Stimulated activated naive B cell treated with anti-CD40 and anti-IgM and Interleukin-4, amounts not matched to agents 10 μg/mL and 1 μg/mL and 100 μg/mL, for 72 hours (primary cell): ENCODE results near the gene PRR11.
"Not testable (repeated sequence)": the region's sequence is repeated elsewhere in the genome, so short reads cannot be mapped to it uniquely, and the experiment has no call there.

Source experiments
- ATAC-seq, 2 donors: fragments of 150-1000 bp; cut with Tn5 transposase; replicated peaks; 2 replicates each; pipeline ENCODE4 v1.10.0; 2021; ENCODE audit warnings: moderate library complexity in 1 of 2
- DNase-seq: peaks from one replicate; pipeline ENCODE4 v3.0.0; 2021
- H3K27ac Mint-ChIP-seq: one replicate; pipeline ENCODE4 v1.8.0; 2022; ENCODE audit warnings: mild to moderate bottlenecking, mixed read lengths
- H3K27me3 Mint-ChIP-seq, 2 donors: one replicate each; pipeline ENCODE4 v1.8.0; 2022; ENCODE audit warnings: mixed read lengths in 2 of 2
- H3K36me3 Mint-ChIP-seq, 2 donors: one replicate each; pipeline ENCODE4 v1.8.0; 2022; ENCODE audit warnings: mixed read lengths in 2 of 2, mild to moderate bottlenecking in 1 of 2
- H3K4me1 Mint-ChIP-seq, 2 donors: one replicate each; pipeline ENCODE4 v1.8.0; 2022; ENCODE audit warnings: mixed read lengths in 2 of 2, mild to moderate bottlenecking in 1 of 2
- H3K4me3 Mint-ChIP-seq, 2 donors: one replicate each; pipeline ENCODE4 v1.8.0; 2022; ENCODE audit warnings: mild to moderate bottlenecking in 2 of 2, mixed read lengths in 2 of 2, moderate library complexity in 1 of 2
- H3K9me3 Mint-ChIP-seq, 2 donors: one replicate each; pipeline ENCODE4 v1.8.0; 2022; ENCODE audit warnings: mixed read lengths in 2 of 2, mild to moderate bottlenecking in 1 of 2

The PRR11 gene

GRCh38 chr17:59219992-59220327, 64.4 kb downstream of the PRR11 start:
- H3K27ac Mint-ChIP-seq: peak overlapping the region; percentile 94
- H3K27me3 Mint-ChIP-seq: no peaks in the 10 kb centered on the region
- DNase-seq (no peak), ATAC-seq (no peak)
- H3K4me1 Mint-ChIP-seq: peaks cover 5 to 11% of the 10 kb centered on the region in 2 donors
- H3K9me3 Mint-ChIP-seq: no peaks in the 10 kb centered on the region
- peaks cover 0 to 4% of the 10 kb centered on the region in 2 donors for H3K36me3 Mint-ChIP-seq
- H3K4me3 Mint-ChIP-seq: peak overlapping the region; percentile 93 to 99

- no peaks in the 10 kb centered on the region for H3K9me3 Mint-ChIP-seq
- DNase-seq: peak; percentile 95
- no peaks in the 10 kb centered on the region for H3K27me3 Mint-ChIP-seq
- peak within 1 kb of the TSS; percentile 94 for H3K27ac Mint-ChIP-seq
- peak within 1 kb of the TSS; percentile 93 to 99 for H3K4me3 Mint-ChIP-seq
- peaks cover 0 to 4% of the 10 kb centered on the region in 2 donors for H3K36me3 Mint-ChIP-seq
- ATAC-seq: peak; percentile 99
- peaks cover 5 to 11% of the 10 kb centered on the region in 2 donors for H3K4me1 Mint-ChIP-seq
These were observed 65.0 kb downstream of the PRR11 start, which contains the start of gene GDPD1 for GRCh38 chr17:59220328-59221158. GDPD1 (plus strand) TSS chr17:59220511; CDS start chr17:59220610, 99 bp downstream.

- Mint-ChIP-seq H3K4me3 (peak overlapping the region; percentile 93 to 99), H3K9me3 (no peaks in the 10 kb centered on the region), H3K4me1 (peaks cover 5 to 11% of the 10 kb centered on the region in 2 donors), H3K36me3 (peaks cover 0 to 3% of the 10 kb centered on the region in 2 donors), H3K27me3 (no peaks in the 10 kb centered on the region), H3K27ac (peak overlapping the region; percentile 94)
- no peak for DNase-seq
- ATAC-seq: no peak
These were observed 65.8 kb downstream of the PRR11 start for GRCh38 chr17:59221159-59221847.

- ATAC-seq: no peak
These were observed 68.3 kb downstream of the PRR11 start for GRCh38 chr17:59223813-59224212.

GRCh38 chr17:59228588-59228987, 73.0 kb downstream of the PRR11 start:
- not testable (repeated sequence) for H3K9me3 Mint-ChIP-seq, H3K27me3 Mint-ChIP-seq, H3K4me3 Mint-ChIP-seq, DNase-seq, H3K36me3 Mint-ChIP-seq, ATAC-seq, H3K4me1 Mint-ChIP-seq, H3K27ac Mint-ChIP-seq

More at GRCh38 chr17:59223813-59224212, 68.3 kb downstream of the PRR11 start:
- Mint-ChIP-seq H3K4me3 (no peak overlapping the region), H3K9me3 (no peaks in the 10 kb centered on the region), H3K27ac (no peak overlapping the region), H3K4me1 (peaks cover 5 to 11% of the 10 kb centered on the region in 2 donors), H3K36me3 (peaks cover 0 to 3% of the 10 kb centered on the region in 2 donors), H3K27me3 (no peaks in the 10 kb centered on the region)
- DNase-seq: no peak

GRCh38 chr17:59230764-59231163, 75.2 kb downstream of the PRR11 start:
- Mint-ChIP-seq H3K9me3 (no peaks in the 10 kb centered on the region), H3K4me1 (no peaks in the 10 kb centered on the region)

GRCh38 chr17:59234631-59235030, 79.1 kb downstream of the PRR11 start:
- Mint-ChIP-seq H3K4me1 (no peaks in the 10 kb centered on the region), H3K9me3 (no peaks in the 10 kb centered on the region), H3K36me3 (peaks cover 0 to 1% of the 10 kb centered on the region in 2 donors), H3K27ac (no peak overlapping the region), H3K27me3 (no peaks in the 10 kb centered on the region), H3K4me3 (no peak overlapping the region)
- DNase-seq (no peak), ATAC-seq (no peak)

More at GRCh38 chr17:59230764-59231163, 75.2 kb downstream of the PRR11 start:
- no peak for DNase-seq
- Mint-ChIP-seq H3K27me3 (no peaks in the 10 kb centered on the region), H3K36me3 (peaks cover 0 to 1% of the 10 kb centered on the region in 2 donors), H3K4me3 (no peak overlapping the region), H3K27ac (no peak overlapping the region)
- no peak for ATAC-seq

GRCh38 chr17:59238906-59239305, 83.4 kb downstream of the PRR11 start:
- Mint-ChIP-seq H3K4me3 (no peak overlapping the region), H3K4me1 (no peaks in the 10 kb centered on the region), H3K27ac (no peak overlapping the region), H3K9me3 (no peaks in the 10 kb centered on the region), H3K27me3 (no peaks in the 10 kb centered on the region), H3K36me3 (no peaks in the 10 kb centered on the region)
- DNase-seq (no peak), ATAC-seq (no peak)

GRCh38 chr17:59244081-59244480, 88.5 kb downstream of the PRR11 start:
- Mint-ChIP-seq H3K4me3 (no peak overlapping the region), H3K9me3 (no peaks in the 10 kb centered on the region), H3K27ac (no peak overlapping the region), H3K27me3 (no peaks in the 10 kb centered on the region), H3K36me3 (no peaks in the 10 kb centered on the region), H3K4me1 (no peaks in the 10 kb centered on the region)
- no peak for DNase-seq
- no peak for ATAC-seq
